Retinal pigment epithelial cell (primary cell): Measurements from ENCODE around the gene AKIP1.

Experiments used
- DNase-seq: peaks from one replicate; pipeline ENCODE4 v3.0.0-alpha.2; 2010; ENCODE audit warnings: low read depth
- H3K4me3 ChIP-seq: 2 replicates; pipeline ENCODE4 v1.5.1; 2011; ENCODE audit warnings: mild to moderate bottlenecking, low read length, control low read depth, moderate library complexity
- TF ChIP-seq, protein P1 (sequence below): conservative IDR thresholded peaks from 2 replicates; pipeline ENCODE4 v1.5.1; 2011; ENCODE audit warnings: low read depth, low read length, control low read depth, inconsistent platforms

The AKIP1 gene

DNA sequence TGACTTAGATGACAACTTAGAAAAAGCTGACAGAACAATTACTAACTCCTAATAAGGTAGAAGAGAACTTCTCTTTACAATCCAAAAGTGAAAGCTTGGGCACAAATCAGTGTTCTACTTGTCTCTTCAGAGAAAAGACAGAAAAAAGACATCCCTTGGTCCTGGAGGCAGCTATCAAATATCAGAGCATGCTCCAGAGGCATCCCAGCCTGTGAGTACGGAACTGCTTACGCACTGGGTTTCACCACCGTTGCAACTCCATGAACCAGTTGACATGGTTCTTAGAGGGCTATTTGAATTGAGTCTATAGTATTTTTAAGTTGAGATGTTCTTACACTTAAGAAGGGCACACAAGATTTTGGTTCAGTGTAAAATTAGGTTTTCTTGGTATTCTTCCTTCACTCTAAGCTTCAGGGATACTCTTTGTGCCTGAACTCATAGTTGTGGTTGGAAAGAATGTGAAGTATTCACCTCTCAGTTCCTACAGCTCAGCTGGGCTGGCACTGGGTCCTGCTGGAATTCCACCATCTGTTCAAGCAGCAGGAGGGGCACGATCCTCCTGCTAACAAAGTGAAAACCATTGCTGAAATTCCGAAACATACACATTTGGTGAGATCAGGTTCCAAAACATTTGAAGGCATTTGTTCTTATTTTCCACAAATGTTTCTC lies 6.3 kb downstream of the AKIP1 start:
- peak overlapping the region; percentile 20 for H3K4me3 ChIP-seq
- peak; percentile 85 for DNase-seq
- TF ChIP-seq, protein P1, sequence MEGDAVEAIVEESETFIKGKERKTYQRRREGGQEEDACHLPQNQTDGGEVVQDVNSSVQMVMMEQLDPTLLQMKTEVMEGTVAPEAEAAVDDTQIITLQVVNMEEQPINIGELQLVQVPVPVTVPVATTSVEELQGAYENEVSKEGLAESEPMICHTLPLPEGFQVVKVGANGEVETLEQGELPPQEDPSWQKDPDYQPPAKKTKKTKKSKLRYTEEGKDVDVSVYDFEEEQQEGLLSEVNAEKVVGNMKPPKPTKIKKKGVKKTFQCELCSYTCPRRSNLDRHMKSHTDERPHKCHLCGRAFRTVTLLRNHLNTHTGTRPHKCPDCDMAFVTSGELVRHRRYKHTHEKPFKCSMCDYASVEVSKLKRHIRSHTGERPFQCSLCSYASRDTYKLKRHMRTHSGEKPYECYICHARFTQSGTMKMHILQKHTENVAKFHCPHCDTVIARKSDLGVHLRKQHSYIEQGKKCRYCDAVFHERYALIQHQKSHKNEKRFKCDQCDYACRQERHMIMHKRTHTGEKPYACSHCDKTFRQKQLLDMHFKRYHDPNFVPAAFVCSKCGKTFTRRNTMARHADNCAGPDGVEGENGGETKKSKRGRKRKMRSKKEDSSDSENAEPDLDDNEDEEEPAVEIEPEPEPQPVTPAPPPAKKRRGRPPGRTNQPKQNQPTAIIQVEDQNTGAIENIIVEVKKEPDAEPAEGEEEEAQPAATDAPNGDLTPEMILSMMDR: no peak

DNA sequence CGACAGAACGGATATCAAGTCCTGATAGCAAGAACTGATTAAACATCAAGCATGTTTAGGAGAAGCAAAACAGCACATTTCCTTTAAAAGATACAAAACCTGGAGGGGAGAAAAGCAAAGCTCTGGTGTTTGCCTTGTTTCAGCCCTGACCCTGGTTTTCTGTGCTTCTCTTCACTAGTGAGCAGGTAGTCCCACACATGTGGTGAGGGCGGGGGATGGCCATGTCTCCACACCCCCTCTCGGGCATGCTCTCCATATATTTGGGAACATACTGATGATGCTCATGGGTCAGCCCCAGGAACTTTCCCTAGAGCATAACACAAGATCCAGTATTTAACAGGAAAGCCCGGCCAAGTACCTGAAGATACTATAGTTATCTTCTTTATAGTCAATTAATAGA lies 11.7 kb downstream of the AKIP1 start:
- no peak overlapping the region for H3K4me3 ChIP-seq
- TF ChIP-seq, protein P1: no peak
- no peak for DNase-seq

DNA sequence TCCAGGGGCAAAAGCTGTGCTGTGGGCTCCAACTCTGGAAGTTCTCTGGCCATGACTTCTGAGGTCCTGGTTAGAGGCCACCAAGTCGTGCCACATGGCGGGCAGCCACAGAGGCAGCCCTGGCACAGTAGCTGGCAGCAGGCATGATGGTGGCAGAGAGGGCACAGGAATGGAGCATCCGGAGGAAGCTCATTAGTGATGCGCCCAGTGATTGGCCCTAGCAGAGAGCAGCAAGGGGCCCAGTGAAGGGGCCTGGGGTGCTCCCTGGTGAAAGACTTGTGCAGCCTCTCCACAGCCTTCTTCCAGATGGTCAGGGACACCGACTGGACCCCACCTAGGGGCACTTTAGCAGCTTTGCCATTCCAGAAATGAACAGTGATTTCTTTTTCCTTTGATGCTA lies 14.7 kb downstream of the AKIP1 start:
- TF ChIP-seq, protein P1: no peak
- no peak for DNase-seq
- no peak overlapping the region for H3K4me3 ChIP-seq

DNA sequence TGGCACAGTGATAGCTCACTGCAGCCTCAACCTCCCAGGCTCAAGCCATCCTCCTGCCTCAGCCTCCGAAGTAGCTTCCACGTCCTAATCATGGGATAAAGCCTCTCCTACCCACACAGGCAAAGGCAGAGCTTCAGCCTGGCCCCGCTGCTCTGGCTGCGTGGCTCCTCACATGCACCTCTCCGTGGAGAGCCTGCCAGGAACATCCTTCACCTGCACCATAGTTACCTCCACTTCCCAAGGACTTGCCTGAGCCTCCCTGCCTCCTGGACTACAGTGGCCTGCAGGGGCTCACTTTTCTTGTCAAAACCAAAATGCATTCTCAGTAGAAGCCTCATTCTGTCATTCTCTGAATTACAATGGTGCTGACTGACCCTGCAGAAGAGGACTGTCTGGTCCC lies 15.2 kb downstream of the AKIP1 start:
- TF ChIP-seq, protein P1: no peak
- no peak for DNase-seq
- no peak overlapping the region for H3K4me3 ChIP-seq

DNA sequence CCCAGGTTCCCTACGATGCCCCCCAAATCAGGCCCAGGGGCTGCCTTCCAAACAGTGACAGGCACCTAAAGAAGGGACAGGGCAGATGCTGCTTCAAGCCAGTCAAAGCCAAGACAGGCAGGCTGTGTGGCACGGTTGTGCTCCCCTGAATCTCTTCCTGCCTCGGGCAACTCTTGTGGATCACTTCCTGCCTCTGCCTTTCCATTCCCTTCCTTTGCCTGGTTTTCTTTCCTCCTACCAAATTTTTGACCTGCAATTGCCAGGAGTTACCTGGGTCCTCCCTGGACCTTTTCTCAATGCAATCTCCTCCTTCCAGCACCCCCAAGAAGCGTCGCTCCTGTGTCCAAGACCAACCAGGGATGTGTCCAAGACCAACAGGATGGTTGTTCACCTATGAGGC lies 16.2 kb downstream of the AKIP1 start:
- no peak for DNase-seq
- TF ChIP-seq, protein P1: no peak
- no peak overlapping the region for H3K4me3 ChIP-seq

DNA sequence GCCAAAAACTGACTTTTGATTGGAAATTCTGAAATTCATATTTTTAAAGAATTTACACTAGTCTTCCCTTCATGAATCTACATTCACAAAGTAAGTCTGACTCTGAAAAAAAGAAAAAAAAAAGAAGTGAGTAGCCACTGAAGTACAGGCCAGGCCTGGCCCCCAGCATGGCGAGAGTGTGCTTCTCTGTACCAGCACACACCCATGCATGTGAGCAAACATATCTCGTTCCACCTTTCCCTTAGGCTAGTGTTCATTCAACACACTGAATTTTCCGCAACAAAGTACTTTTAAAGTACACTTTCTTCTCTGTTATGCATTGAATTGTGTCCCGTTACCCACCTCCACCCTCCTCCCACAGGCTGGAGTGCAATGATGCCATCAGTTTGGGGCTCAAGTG lies 17.2 kb downstream of the AKIP1 start:
- H3K4me3 ChIP-seq: no peak overlapping the region
- DNase-seq: no peak
- TF ChIP-seq, protein P1: no peak

DNA sequence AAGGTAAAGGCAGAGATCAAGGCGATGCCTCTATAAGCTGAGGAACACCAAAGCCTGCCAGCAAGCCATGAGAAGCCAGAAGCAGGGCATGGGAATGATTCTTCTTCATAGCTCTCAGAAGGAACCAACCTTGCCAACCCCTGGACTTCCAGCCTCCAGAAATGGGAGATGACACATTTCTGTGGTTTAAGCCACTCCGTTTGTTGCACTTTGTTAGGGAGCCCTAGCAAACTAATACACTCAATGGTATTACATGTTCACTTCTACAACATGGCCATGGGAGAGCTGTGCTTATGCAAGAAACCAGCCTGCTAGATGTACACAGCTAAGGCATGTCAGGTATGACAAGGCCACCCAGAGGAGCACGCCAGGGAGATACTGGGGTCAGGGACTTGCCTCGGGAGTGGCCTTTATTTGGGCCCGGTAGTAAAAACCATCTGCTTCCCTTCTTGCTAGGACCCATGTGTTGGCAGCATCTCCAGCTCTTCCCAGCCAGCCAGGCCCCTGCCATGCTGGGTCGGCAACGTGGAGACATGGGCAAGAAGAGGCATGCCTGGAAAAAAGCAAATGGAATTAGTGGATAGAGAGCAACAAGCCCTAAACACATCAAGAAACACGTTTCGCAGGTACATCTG lies 18.1 kb downstream of the AKIP1 start:
- TF ChIP-seq, protein P1: no peak
- H3K4me3 ChIP-seq: no peak overlapping the region
- no peak for DNase-seq
